HG03139 (cell line): ENCODE data around the gene NPHP4.

Source experiments
- ATAC-seq: cut with Tn5 transposase; IDR thresholded peaks from one replicate; pipeline ENCODE4 v1.9.1; 2021; ENCODE audit not compliant: unreplicated experiment

Gene NPHP4

GRCh38 chr1:6004412-6005123 is 12.3 kb upstream of the NPHP4 start:
- no peak for ATAC-seq

- ATAC-seq: no peak
These were observed 11.6 kb upstream of the NPHP4 start for GRCh38 chr1:6003568-6004411.

GRCh38 chr1:6002714-6003501 is 10.7 kb upstream of the NPHP4 start:
- ATAC-seq: no peak

- ATAC-seq: no peak
These were observed 9.9 kb upstream of the NPHP4 start for GRCh38 chr1:6001992-6002576.

GRCh38 chr1:6000444-6001288 is 8.4 kb upstream of the NPHP4 start:
- ATAC-seq: no peak

- ATAC-seq: no peak
These were observed 7.7 kb upstream of the NPHP4 start for GRCh38 chr1:5999711-6000443.

- ATAC-seq: no peak
These were observed 6.7 kb upstream of the NPHP4 start for GRCh38 chr1:5998906-5999301.

GRCh38 chr1:5998051-5998905 is 6.1 kb upstream of the NPHP4 start:
- no peak for ATAC-seq

- ATAC-seq: no peak
These were observed 5.1 kb upstream of the NPHP4 start for GRCh38 chr1:5997316-5997715.

GRCh38 chr1:5996641-5997270 is 4.5 kb upstream of the NPHP4 start:
- no peak for ATAC-seq

- no peak for ATAC-seq
These were observed 3.8 kb upstream of the NPHP4 start for GRCh38 chr1:5995871-5996630.

GRCh38 chr1:5994713-5995621 is 2.7 kb upstream of the NPHP4 start:
- no peak for ATAC-seq

GRCh38 chr1:5993556-5994491 is 1.6 kb upstream of the NPHP4 start:
- no peak for ATAC-seq

GRCh38 chr1:5992814-5993555 is 760 bp upstream of the NPHP4 start:
- no peak for ATAC-seq
